C1 segment of cervical spinal cord (tissue), 14 donors: ENCODE measurements around the gene B9D2.
"Not testable (repeated sequence)": the region's sequence is repeated elsewhere in the genome, so short reads cannot be mapped to it uniquely, and the experiment has no call there.

Source experiments
- DNase-seq, 14 donors: peaks; one replicate each; lab custom pipeline; 2025; lab: John Stamatoyannopoulos, UW

Gene B9D2

GRCh38 chr19:41363753-41364523 is at the start of gene B9D2:
B9D2 (minus strand) TSS chr19:41364149; CDS start chr19:41363519, 630 bp downstream.
- peak; percentile 87 to 99 (median 98) for DNase-seq

GRCh38 chr19:41412953-41413352 is 49.0 kb upstream of the B9D2 start:
- DNase-seq, result no peak

GRCh38 chr19:41411968-41412265 is 48.0 kb upstream of the B9D2 start:
- peak in 8 of 14 donors; percentile 13 to 74 (median 26) for DNase-seq

- DNase-seq, result no peak
Observed at GRCh38 chr19:41411100-41411967, 47.4 kb upstream of the B9D2 start.

GRCh38 chr19:41410336-41411054 is 46.5 kb upstream of the B9D2 start:
- no peak for DNase-seq

- no peak for DNase-seq
Observed at GRCh38 chr19:41409288-41409687, 45.3 kb upstream of the B9D2 start.

GRCh38 chr19:41408846-41409245 is 44.9 kb upstream of the B9D2 start:
- DNase-seq, result not testable (repeated sequence)

- DNase-seq, result no peak
Observed at GRCh38 chr19:41408256-41408655, 44.3 kb upstream of the B9D2 start.

- peak in 1 of 14 donors; percentile 20 for DNase-seq
Observed at GRCh38 chr19:41407271-41407670, 43.3 kb upstream of the B9D2 start.

- DNase-seq, result no peak
Observed at GRCh38 chr19:41405776-41406175, 41.8 kb upstream of the B9D2 start.

- no peak for DNase-seq
Observed at GRCh38 chr19:41403181-41403970, 39.4 kb upstream of the B9D2 start.

GRCh38 chr19:41402010-41402409 is 38.1 kb upstream of the B9D2 start:
- no peak for DNase-seq

- DNase-seq, result no peak
Observed at GRCh38 chr19:41401483-41401882, 37.5 kb upstream of the B9D2 start.

- DNase-seq, result no peak
Observed at GRCh38 chr19:41399525-41399924, 35.6 kb upstream of the B9D2 start.

- no peak for DNase-seq
Observed at GRCh38 chr19:41399091-41399490, 35.1 kb upstream of the B9D2 start.

- no peak for DNase-seq
Observed at GRCh38 chr19:41398598-41398997, 34.6 kb upstream of the B9D2 start.

GRCh38 chr19:41398050-41398418 is 34.1 kb upstream of the B9D2 start:
- no peak for DNase-seq

GRCh38 chr19:41397086-41398049 is 33.4 kb upstream of the B9D2 start, which contains the start of the genes BCKDHA and EXOSC5:
BCKDHA (plus strand) TSS chr19:41397818; CDS start chr19:41397828, 10 bp downstream.
EXOSC5 (minus strand) TSS chr19:41397359; CDS start chr19:41397328, 31 bp downstream.
- peak; percentile 75 to 99 (median 97) for DNase-seq

GRCh38 chr19:41395355-41395754 is 31.4 kb upstream of the B9D2 start:
- DNase-seq, result no peak

GRCh38 chr19:41392775-41393174 is 28.8 kb upstream of the B9D2 start:
- no peak for DNase-seq
